K562 (cell line): Measurements from ENCODE around the gene ITGAL. TPM values are rescaled to one million over a fixed set of nuclear protein-coding genes. Genes with fewer than 3 reads are reported as not detected.

Source experiments
- AFF1 ChIP-seq, 2 experiments: fragments of 450-650 bp; IDR thresholded peaks; 2 replicates each; pipeline ENCODE4 v1.6.1; 2018; ENCODE audit warnings: mild to moderate bottlenecking in 2 of 2, low read depth in 1 of 2; ENCODE audit not compliant: partially characterized antibody in 2 of 2
- E2F4 ChIP-seq: sonication (generic); formaldehyde crosslinking; IDR thresholded peaks from 2 replicates; pipeline ENCODE4 v1.8.0; 2022; ENCODE audit warnings: mild to moderate bottlenecking, low read depth, missing genetic modification reagents
- ERF ChIP-seq: fragments of 450-650 bp; formaldehyde crosslinking; IDR thresholded peaks from 2 replicates; pipeline ENCODE4 v1.4.0; 2020; ENCODE audit warnings: mild to moderate bottlenecking, mixed read lengths
- GTF2E2 ChIP-seq: fragments of 200-800 bp; sonication (Bioruptor generic); IDR thresholded peaks from 2 replicates; pipeline ENCODE4 v1.6.1; 2016; ENCODE audit warnings: missing genetic modification characterization, missing compliant biosample characterization
- IFI16 ChIP-seq: fragments of 250-450 bp; sonication (Bioruptor Pico); IDR thresholded peaks from 2 replicates; pipeline ENCODE4 v2.1.2; 2022; ENCODE audit warnings: mild to moderate bottlenecking, inconsistent platforms
- KDM1A ChIP-seq, 2 experiments: fragments of 450-650 bp; IDR thresholded peaks; 2 replicates each; pipeline ENCODE4 v1.6.1; 2016; ENCODE audit warnings: mild to moderate bottlenecking in 2 of 2
- MYBL2 ChIP-seq, 2 experiments: fragments of 450-650 bp in 1 of 2; sonication (generic) in 1 of 2; formaldehyde crosslinking in 1 of 2; IDR thresholded peaks; 2 replicates each; pipeline versions ENCODE4 v1.6.1 to v1.8.1; 2017 to 2022; ENCODE audit warnings: borderline replicate concordance in 1 of 2, inconsistent platforms in 1 of 2, low read depth in 1 of 2, mild to moderate bottlenecking in 1 of 2, missing genetic modification reagents in 1 of 2, moderate library complexity in 1 of 2
- POLR2AphosphoS2 ChIP-seq: IDR thresholded peaks from 2 replicates; pipeline ENCODE4 v1.6.1; 2012; ENCODE audit warnings: low read length, improper control_type of control experiment
- RERE ChIP-seq: sonication (generic); formaldehyde crosslinking; IDR thresholded peaks from 2 replicates; pipeline ENCODE4 v1.8.0; 2023; ENCODE audit warnings: missing genetic modification reagents, mild to moderate bottlenecking, borderline replicate concordance
- ZBTB11 ChIP-seq, 3 experiments: fragments of 200-800 bp in 1 of 3; fragments of 250-450 bp in 1 of 3; fragments of 450-650 bp in 1 of 3; sonication (Bioruptor Pico) in 1 of 3; sonication (Bioruptor generic) in 1 of 3; formaldehyde crosslinking in 1 of 3; IDR thresholded peaks; 2 replicates each; pipeline versions ENCODE4 v1.6.1 to v1.8.0; 2016 to 2022; ENCODE audit warnings: mild to moderate bottlenecking in 2 of 3, missing genetic modification characterization in 2 of 3, missing compliant biosample characterization in 1 of 3, moderate library complexity in 1 of 3
- ZBTB7A ChIP-seq: IDR thresholded peaks from 2 replicates; pipeline ENCODE4 v1.6.1; 2011; ENCODE audit warnings: low read depth, mild to moderate bottlenecking, low read length, moderate library complexity, borderline replicate concordance; ENCODE audit not compliant: control insufficient read depth
- polyA plus RNA-seq, 8 experiments: library from polyadenylated mRNA; depleted of rRNA in 4 of 8; stranded (reverse) in 5 of 8; unstranded in 3 of 8; fragments of >200 nt; fragmentation: Nextera tagmentation in 2 of 8; fragmentation: Illumina TruSeq in 1 of 8; extraction: Ambion mirVana in 2 of 8; extraction: Trizol in 1 of 8; gene quantifications; 2 replicates each; pipeline versions ENCODE4 v1.2.1 to v1.2.3, GENCODE V29; 2011 to 2014; ENCODE audit warnings: inconsistent platforms in 1 of 8, missing spikeins in 1 of 8
- total RNA-seq, 7 experiments: library from RNA; depleted of rRNA in 6 of 7; stranded (reverse); fragments of >200 nt in 6 of 7; fragmentation: Illumina TruSeq in 2 of 7; extraction: Trizol in 2 of 7; gene quantifications; 2 replicates each; pipeline versions ENCODE4 v1.2.1 to v1.2.3, GENCODE V29; 2011 to 2021; ENCODE audit warnings: low replicate concordance in 1 of 7

Gene ITGAL
- total and polyA plus RNA-seq, 9 of the 15 experiments (the other 6 are each of a cell fraction or from before 2014, with no cell fraction given) = 0.01 to 0.53 TPM; not detected in 7

- TF ChIP-seq AFF1 (IDR thresholded peaks at IDR 0.05; ENCODE audit: low read depth in 1 of 2, partially characterized antibody in 2 of 2) = peak; percentile 48 to 74
- no peak for TF ChIP-seq ERF
- TF ChIP-seq ZBTB7A = no peak
- no peak for TF ChIP-seq E2F4 (CRISPR knock-in tag)
- TF ChIP-seq KDM1A (IDR thresholded peaks at IDR 0.05) = peak; percentile 55 to 80; a peak in 3 of 4 replicates
- TF ChIP-seq MYBL2 (IDR thresholded peaks at IDR 0.05; ENCODE audit: low read depth) = no peak
- TF ChIP-seq MYBL2 (CRISPR knock-in tag; IDR thresholded peaks at IDR 0.05; ENCODE audit: borderline replicate concordance) = no peak
- TF ChIP-seq RERE (CRISPR knock-in tag) = no peak
- no peak for TF ChIP-seq IFI16 (CRISPR knock-in tag)
- 0 out of 2 replicates have a peak, but pooled peaks have one; percentile 20 for TF ChIP-seq GTF2E2 (tag)
- TF ChIP-seq POLR2AphosphoS2 = no peak
- peak in 1 of 3 experiments; percentile 48; a peak in 1 of 6 replicates for TF ChIP-seq ZBTB11 (CRISPR knock-in tag; IDR thresholded peaks at IDR 0.05)
Measured at GRCh38 chr16:30491744-30492308, 19.3 kb downstream of the ITGAL start (continued).
